HepG2 (cell line): ENCODE measurements around the gene ACAP3. TPM values are rescaled to one million over a fixed set of nuclear protein-coding genes. Genes with fewer than 3 reads are reported as not detected.

Experiments used
- BCL6 ChIP-seq: IDR thresholded peaks from 2 replicates; pipeline ENCODE4 v1.6.1; 2016; ENCODE audit warnings: missing genetic modification reagents, missing compliant biosample characterization
- DPF2 ChIP-seq: sonication (generic); formaldehyde crosslinking; IDR thresholded peaks from 2 replicates; pipeline ENCODE4 v1.4.0; 2020; ENCODE audit warnings: mild to moderate bottlenecking, low read depth, missing genetic modification reagents, borderline replicate concordance
- FLYWCH1 ChIP-seq: sonication (generic); formaldehyde crosslinking; IDR thresholded peaks from 2 replicates; pipeline ENCODE4 v1.8.1; 2023; ENCODE audit warnings: mild to moderate bottlenecking, missing genetic modification reagents
- FOSL1 ChIP-seq: sonication (generic); formaldehyde crosslinking; IDR thresholded peaks from 2 replicates; pipeline ENCODE4 v1.9.0; 2021; ENCODE audit warnings: missing genetic modification reagents, borderline replicate concordance
- FOSL2 ChIP-seq: sonication (generic); formaldehyde crosslinking; IDR thresholded peaks from 2 replicates; pipeline ENCODE4 v1.4.0; 2020; ENCODE audit warnings: missing genetic modification reagents
- GABPB1 ChIP-seq: IDR thresholded peaks from 2 replicates; pipeline ENCODE4 v1.6.1; 2016; ENCODE audit warnings: mild to moderate bottlenecking, missing genetic modification reagents, moderate library complexity, missing compliant biosample characterization
- KAT7 ChIP-seq: IDR thresholded peaks from 2 replicates; pipeline ENCODE4 v1.6.1; 2018; ENCODE audit warnings: borderline replicate concordance, missing compliant biosample characterization
- KLF12 ChIP-seq: sonication (generic); formaldehyde crosslinking; IDR thresholded peaks from 2 replicates; pipeline ENCODE4 v1.4.0; 2020; ENCODE audit warnings: missing genetic modification reagents, borderline replicate concordance
- MED1 ChIP-seq: sonication (generic); formaldehyde crosslinking; IDR thresholded peaks from 2 replicates; pipeline ENCODE4 v1.4.0; 2020; ENCODE audit warnings: missing genetic modification reagents
- NFATC3 ChIP-seq: sonication (generic); formaldehyde crosslinking; IDR thresholded peaks from 2 replicates; pipeline ENCODE4 v1.5.1; 2020; ENCODE audit warnings: mild to moderate bottlenecking, missing genetic modification reagents
- NFIB ChIP-seq: sonication (generic); formaldehyde crosslinking; IDR thresholded peaks from 2 replicates; pipeline ENCODE4 v1.9.0; 2021; ENCODE audit warnings: missing genetic modification reagents, mild to moderate bottlenecking, borderline replicate concordance
- PCBP1 ChIP-seq: fragments of 200-400 bp; formaldehyde crosslinking; IDR thresholded peaks from 2 replicates; pipeline ENCODE4 v1.6.1; 2017; ENCODE audit warnings: mild to moderate bottlenecking, low read depth, low read length, borderline replicate concordance
- RORA ChIP-seq: sonication (generic); formaldehyde crosslinking; IDR thresholded peaks from 2 replicates; pipeline ENCODE4 v1.5.0; 2020; ENCODE audit warnings: mild to moderate bottlenecking, missing genetic modification reagents, moderate library complexity
- RXRA ChIP-seq: sonication (generic); formaldehyde crosslinking; IDR thresholded peaks from 2 replicates; pipeline ENCODE4 v1.5.1; 2020; ENCODE audit warnings: missing genetic modification reagents
- SNRNP70 ChIP-seq: fragments of 200-400 bp; formaldehyde crosslinking; IDR thresholded peaks from 2 replicates; pipeline ENCODE4 v1.6.1; 2017; ENCODE audit warnings: mild to moderate bottlenecking, low read depth, low read length, moderate library complexity
- SRY ChIP-seq: sonication (generic); formaldehyde crosslinking; IDR thresholded peaks from 2 replicates; pipeline ENCODE4 v1.8.0; 2022; ENCODE audit warnings: mild to moderate bottlenecking, missing genetic modification reagents
- THAP8 ChIP-seq: sonication (generic); formaldehyde crosslinking; IDR thresholded peaks from 2 replicates; pipeline ENCODE4 v1.5.1; 2020; ENCODE audit warnings: missing genetic modification reagents, mild to moderate bottlenecking, borderline replicate concordance
- THRA ChIP-seq: sonication (generic); formaldehyde crosslinking; IDR thresholded peaks from 2 replicates; pipeline ENCODE4 v1.4.0; 2020; ENCODE audit warnings: missing genetic modification reagents, borderline replicate concordance
- ZFP36 ChIP-seq: fragments of 150-350 bp; IDR thresholded peaks from 2 replicates; pipeline ENCODE4 v1.6.1; 2018; ENCODE audit warnings: borderline replicate concordance, low read length, low read depth; ENCODE audit not compliant: partially characterized antibody
- ZNF160 ChIP-seq: sonication (generic); formaldehyde crosslinking; IDR thresholded peaks from 2 replicates; pipeline ENCODE4 v1.8.0; 2022; ENCODE audit warnings: mild to moderate bottlenecking, inconsistent platforms, missing genetic modification reagents
- ZNF337 ChIP-seq: sonication (generic); formaldehyde crosslinking; IDR thresholded peaks from 2 replicates; pipeline ENCODE4 v1.5.1; 2020; ENCODE audit warnings: missing genetic modification reagents, low read depth, mild to moderate bottlenecking, borderline replicate concordance
- ZNF563 ChIP-seq: sonication (generic); formaldehyde crosslinking; IDR thresholded peaks from 2 replicates; pipeline ENCODE4 v1.8.0; 2022; ENCODE audit warnings: mild to moderate bottlenecking, moderate library complexity, missing genetic modification reagents
- ZNF576 ChIP-seq: sonication (generic); formaldehyde crosslinking; IDR thresholded peaks from 2 replicates; pipeline ENCODE4 v1.4.0; 2020; ENCODE audit warnings: mild to moderate bottlenecking, missing genetic modification reagents
- ZNF615 ChIP-seq: sonication (generic); formaldehyde crosslinking; IDR thresholded peaks from 2 replicates; pipeline ENCODE4 v1.5.0; 2020; ENCODE audit warnings: mild to moderate bottlenecking, missing genetic modification reagents, borderline replicate concordance
- ZNF674 ChIP-seq: sonication (generic); formaldehyde crosslinking; IDR thresholded peaks from 2 replicates; pipeline ENCODE4 v1.5.0; 2020; ENCODE audit warnings: low read depth, mild to moderate bottlenecking, missing genetic modification reagents
- ZNF704 ChIP-seq: sonication (generic); formaldehyde crosslinking; IDR thresholded peaks from 2 replicates; pipeline ENCODE4 v1.8.1; 2023; ENCODE audit warnings: mild to moderate bottlenecking, inconsistent platforms, moderate library complexity, missing genetic modification reagents, borderline replicate concordance
- polyA plus RNA-seq, 8 experiments: library from polyadenylated mRNA; depleted of rRNA in 3 of 8; stranded (reverse) in 7 of 8; unstranded in 1 of 8; fragments of >200 nt; fragmentation: Illumina TruSeq in 4 of 8; extraction: Trizol in 4 of 8; gene quantifications; 2 replicates each; pipeline versions ENCODE4 v1.2.1 to v1.2.3, GENCODE V29; 2011 to 2016; ENCODE audit warnings: low read depth in 4 of 8, missing spikeins in 1 of 8, mixed read lengths in 1 of 8; ENCODE audit not compliant: insufficient read depth in 1 of 8
- total RNA-seq, 5 experiments: library from RNA; depleted of rRNA; stranded (reverse); fragments of >200 nt; fragmentation: Illumina TruSeq; extraction: Trizol; gene quantifications; 2 replicates each; pipeline ENCODE4 v1.2.3, GENCODE V29; 2016; ENCODE audit warnings: low read depth in 1 of 5

Gene ACAP3
- total and polyA plus RNA-seq, 2 of the 13 experiments (the other 11 are each of a cell fraction or from before 2014, with no cell fraction given) = 29.4 to 50.8 TPM

- 0 out of 2 replicates have a peak, but pooled peaks have one; percentile 47 for TF ChIP-seq KLF12 (CRISPR knock-in tag)
- TF ChIP-seq ZNF160 (CRISPR knock-in tag) = no peak
- TF ChIP-seq RXRA (CRISPR knock-in tag) = 0 out of 2 replicates have a peak, but pooled peaks have one; percentile 11
- no peak for TF ChIP-seq NFATC3
- TF ChIP-seq KAT7 (CRISPR knock-in tag) = no peak
- no peak for TF ChIP-seq ZNF337 (CRISPR knock-in tag)
- TF ChIP-seq FLYWCH1 (CRISPR knock-in tag) = no peak
- no peak for TF ChIP-seq SNRNP70
- TF ChIP-seq FOSL2 = peak; percentile 93
- TF ChIP-seq GABPB1 (CRISPR knock-in tag) = no peak; the same call in 1 of the 2 replicates
- no peak for TF ChIP-seq THRA (CRISPR knock-in tag)
- TF ChIP-seq PCBP1 = no peak
- TF ChIP-seq SRY = 0 out of 2 replicates have a peak, but pooled peaks have one; percentile 23
- TF ChIP-seq ZNF576 = no peak
- no peak for TF ChIP-seq THAP8
- TF ChIP-seq ZNF704 = no peak
- TF ChIP-seq RORA (CRISPR knock-in tag) = no peak
- no peak for TF ChIP-seq ZNF674 (CRISPR knock-in tag)
- no peak for TF ChIP-seq ZFP36
- no peak for TF ChIP-seq BCL6 (CRISPR knock-in tag)
- TF ChIP-seq DPF2 (CRISPR knock-in tag) = no peak; the same call in 1 of the 2 replicates
- TF ChIP-seq FOSL1 (CRISPR knock-in tag) = peak; percentile 67; the same call in 1 of the 2 replicates
- TF ChIP-seq MED1 = peak; percentile 30; the same call in 1 of the 2 replicates
- TF ChIP-seq ZNF615 (CRISPR knock-in tag) = no peak
- TF ChIP-seq ZNF563 (CRISPR knock-in tag) = no peak
- TF ChIP-seq NFIB (CRISPR knock-in tag) = no peak
These were observed 2.2 kb downstream of the ACAP3 start (continued) for GRCh38 chr1:1305300-1306069.
